Measurements from ENCODE around the gene GRID2IP.
A peak's percentile ranks its signal among the peaks of the same experiment; 100 is the strongest.
"Not testable (repeated sequence)": the region's sequence is repeated elsewhere in the genome, so short reads cannot be mapped to it uniquely, and the experiment has no call there.

Gene GRID2IP

DNA sequence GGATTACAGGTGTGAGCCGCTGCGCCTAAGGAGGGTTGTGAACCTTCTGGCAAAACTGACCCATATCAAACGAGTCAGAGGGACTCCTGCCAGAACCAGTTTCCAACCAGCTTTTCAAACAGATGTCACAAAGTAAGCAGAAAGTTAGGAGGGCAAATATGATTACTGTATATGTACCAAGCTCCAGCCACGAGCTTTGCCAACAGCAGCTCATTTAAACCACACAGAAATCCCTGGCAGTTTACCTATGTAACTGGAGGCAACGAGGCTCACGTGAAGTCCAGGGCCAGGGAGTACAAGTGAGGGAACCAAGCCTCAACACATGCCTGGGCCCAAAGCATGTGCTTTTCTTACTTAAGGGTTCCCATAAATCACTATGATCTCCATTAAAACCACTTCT, 91.0 kb downstream of the GRID2IP start:
- TF ChIP-seq, protein P1, sequence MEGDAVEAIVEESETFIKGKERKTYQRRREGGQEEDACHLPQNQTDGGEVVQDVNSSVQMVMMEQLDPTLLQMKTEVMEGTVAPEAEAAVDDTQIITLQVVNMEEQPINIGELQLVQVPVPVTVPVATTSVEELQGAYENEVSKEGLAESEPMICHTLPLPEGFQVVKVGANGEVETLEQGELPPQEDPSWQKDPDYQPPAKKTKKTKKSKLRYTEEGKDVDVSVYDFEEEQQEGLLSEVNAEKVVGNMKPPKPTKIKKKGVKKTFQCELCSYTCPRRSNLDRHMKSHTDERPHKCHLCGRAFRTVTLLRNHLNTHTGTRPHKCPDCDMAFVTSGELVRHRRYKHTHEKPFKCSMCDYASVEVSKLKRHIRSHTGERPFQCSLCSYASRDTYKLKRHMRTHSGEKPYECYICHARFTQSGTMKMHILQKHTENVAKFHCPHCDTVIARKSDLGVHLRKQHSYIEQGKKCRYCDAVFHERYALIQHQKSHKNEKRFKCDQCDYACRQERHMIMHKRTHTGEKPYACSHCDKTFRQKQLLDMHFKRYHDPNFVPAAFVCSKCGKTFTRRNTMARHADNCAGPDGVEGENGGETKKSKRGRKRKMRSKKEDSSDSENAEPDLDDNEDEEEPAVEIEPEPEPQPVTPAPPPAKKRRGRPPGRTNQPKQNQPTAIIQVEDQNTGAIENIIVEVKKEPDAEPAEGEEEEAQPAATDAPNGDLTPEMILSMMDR (IDR thresholded peaks at IDR 0.05; ENCODE audit: low read length, missing control alignments) = no peak
- no peak overlapping the region for H3K4me3 ChIP-seq (replicated peaks; ENCODE audit: low read depth, low read length)
- no peak for DNase-seq (ENCODE audit: low read depth)

DNA sequence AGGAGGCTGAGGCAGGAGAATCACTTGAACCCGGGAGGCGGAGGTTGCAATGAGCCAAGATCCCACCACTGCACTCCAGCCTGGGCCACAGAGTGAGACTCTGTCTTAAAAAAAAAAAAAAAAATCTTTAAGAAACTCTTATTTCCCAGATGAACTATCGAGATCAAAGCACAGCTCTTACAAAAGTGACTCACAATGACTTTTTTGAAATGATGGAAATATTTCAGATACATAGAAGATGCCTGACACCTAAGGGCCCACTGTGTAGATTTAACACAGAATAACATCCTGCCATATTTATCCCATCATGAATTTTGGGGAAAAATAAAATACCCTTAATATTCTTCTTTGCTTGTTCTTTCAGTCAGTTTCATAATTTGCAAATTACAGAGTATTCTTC, 92.6 kb downstream of the GRID2IP start:
- not testable (repeated sequence) for DNase-seq (ENCODE audit: low read depth); H3K4me3 ChIP-seq (replicated peaks; ENCODE audit: low read depth, low read length)

DNA sequence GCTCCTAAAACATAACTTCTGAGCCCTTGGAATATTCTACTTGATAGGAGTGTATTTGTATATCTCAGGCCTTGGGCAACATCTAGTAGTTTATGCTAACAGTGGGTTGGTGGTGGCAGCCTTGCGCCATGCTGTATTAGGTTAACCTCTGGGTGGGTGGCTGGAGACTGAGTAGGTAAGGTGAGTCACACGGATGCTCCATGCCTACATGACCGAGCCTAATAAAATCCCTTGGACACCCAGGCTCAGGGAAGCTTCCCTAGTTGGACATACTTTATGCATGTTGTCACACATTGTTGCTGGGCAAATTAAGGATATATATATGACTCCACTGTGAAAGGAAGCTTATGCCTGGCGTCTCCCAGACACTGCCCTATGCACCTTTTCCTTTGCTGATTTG, 97.5 kb downstream of the GRID2IP start:
- no peak overlapping the region for H3K4me3 ChIP-seq (replicated peaks; ENCODE audit: low read depth, low read length)
- TF ChIP-seq, protein P1 (IDR thresholded peaks at IDR 0.05; ENCODE audit: low read length, missing control alignments) = no peak
- DNase-seq (ENCODE audit: low read depth) = peak; percentile 52

DNA sequence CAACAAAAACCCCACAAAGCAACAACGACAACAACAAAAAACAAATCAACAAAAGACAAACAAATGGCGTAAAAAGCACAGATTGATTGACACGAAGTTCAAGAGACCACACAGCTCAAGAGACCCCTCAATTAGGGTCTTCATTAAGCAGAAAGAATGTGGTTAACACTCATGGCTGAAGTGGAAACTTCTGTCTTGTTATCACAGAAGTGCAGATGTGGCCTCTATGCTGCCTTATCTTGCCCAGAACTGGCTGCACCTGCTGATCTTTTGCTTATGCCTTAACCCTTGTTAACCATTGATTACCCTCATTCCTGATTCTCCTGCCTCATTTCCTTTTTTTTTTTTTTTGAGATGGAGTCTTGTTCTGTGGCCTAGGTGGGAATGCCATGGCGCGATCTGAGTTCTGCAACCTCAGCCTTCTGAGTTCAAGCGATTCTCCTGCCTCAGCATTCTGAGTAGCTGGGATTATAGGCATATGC, 100.0 kb downstream of the GRID2IP start:
- DNase-seq (ENCODE audit: low read depth) = no peak
- H3K4me3 ChIP-seq (replicated peaks; ENCODE audit: low read depth, low read length) = no peak overlapping the region
- TF ChIP-seq, protein P1 (IDR thresholded peaks at IDR 0.05; ENCODE audit: low read length, missing control alignments) = no peak

DNA sequence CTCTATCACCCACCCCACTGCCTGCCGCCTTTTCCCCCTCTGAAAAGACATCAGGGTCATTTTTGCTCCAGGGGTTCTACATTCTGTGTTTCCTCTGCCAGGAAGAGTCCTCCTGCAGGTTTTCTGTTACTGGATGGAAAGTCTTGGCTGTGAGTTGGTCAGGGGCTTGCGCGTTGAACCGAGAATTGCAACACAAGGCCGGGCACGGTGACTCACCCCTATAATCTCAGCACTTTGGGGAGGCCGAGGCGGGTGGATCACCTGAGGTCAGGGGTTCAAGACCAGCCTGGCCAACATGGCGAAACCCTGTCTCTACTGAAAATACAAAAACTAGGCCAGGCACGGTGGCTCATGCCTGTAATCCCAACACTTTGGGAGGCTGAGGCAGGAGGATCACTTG, 100.7 kb downstream of the GRID2IP start:
- H3K4me3 ChIP-seq (replicated peaks; ENCODE audit: low read depth, low read length); DNase-seq (ENCODE audit: low read depth): not testable (repeated sequence)

DNA sequence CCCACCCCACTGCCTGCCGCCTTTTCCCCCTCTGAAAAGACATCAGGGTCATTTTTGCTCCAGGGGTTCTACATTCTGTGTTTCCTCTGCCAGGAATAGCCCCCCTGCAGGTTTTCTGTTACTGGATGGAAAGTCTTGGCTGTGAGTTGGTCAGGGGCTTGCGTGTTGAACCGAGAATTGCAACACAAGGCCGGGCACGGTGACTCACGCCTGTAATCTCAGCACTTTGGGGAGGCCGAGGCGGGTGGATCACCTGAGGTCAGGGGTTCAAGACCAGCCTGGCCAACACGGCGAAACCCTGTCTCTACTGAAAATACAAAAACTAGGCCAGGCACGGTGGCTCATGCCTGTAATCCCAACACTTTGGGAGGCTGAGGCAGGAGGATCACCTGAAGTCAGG, 101.4 kb downstream of the GRID2IP start:
- not testable (repeated sequence) for H3K4me3 ChIP-seq (replicated peaks; ENCODE audit: low read depth, low read length)
- peak; percentile 33 for DNase-seq (ENCODE audit: low read depth)

DNA sequence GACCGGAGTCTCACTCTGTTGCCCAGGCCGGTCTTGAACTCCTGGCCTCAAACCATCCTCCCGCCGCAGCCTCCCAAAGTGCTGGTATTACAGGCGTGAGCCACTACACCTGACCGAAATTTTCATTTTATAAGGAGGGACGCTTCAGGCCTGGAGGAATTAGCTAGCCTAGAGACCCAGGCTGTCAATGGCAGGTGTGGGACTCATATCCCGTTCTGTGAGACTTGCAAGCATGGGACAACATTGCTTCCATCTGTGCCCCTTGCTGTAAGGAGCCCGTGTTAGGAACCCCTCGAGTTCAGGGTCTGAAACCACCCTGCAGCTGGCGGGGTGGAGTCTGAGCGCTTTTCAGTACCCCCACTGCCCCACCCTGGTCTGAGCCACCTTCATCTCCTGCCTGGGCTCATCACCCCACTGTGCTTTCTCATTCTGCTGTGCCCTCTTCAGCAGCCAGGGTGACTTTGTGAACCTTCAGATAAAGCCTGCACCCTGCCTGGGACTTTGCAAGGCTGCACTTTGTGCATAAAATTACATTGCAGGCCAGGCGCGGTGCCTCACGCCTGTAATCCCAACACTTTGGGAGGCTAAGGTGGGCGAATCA, 102.2 kb downstream of the GRID2IP start:
- no peak for DNase-seq (ENCODE audit: low read depth)
- no peak overlapping the region for H3K4me3 ChIP-seq (replicated peaks; ENCODE audit: low read depth, low read length)
- TF ChIP-seq, protein P1 (IDR thresholded peaks at IDR 0.05; ENCODE audit: low read length, missing control alignments) = no peak

DNA sequence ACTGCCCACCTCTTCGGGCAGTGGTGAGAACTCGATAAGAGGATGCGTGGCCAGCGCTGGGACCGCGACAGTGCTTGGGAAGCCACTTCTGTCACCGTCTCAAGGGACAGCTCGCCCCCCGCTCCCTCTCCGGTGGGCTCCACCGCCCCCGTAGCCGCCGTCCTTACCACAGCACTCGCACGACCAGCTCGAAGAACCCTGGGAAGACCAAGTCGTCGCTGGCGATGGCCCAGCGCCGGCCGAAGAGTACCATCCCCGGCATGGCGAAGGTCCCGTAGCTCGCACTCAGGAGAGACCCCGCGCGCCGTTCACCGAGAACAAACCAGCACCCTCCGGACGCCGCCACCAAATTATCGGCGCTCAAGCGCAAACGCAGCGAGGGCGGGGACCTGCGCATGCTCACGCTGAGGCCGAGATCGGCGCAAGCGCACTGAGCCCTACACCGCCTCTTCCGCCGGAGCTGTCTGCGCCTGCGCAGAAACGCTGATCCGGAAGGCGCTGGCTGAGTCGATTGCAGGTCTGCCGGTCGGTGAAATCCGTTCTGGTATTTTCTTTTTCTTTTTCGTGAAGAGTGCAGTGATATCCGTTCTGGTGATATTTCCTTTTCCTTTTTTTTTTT, 103.6 kb downstream of the GRID2IP start, which contains the start of gene DAGLB:
Gene DAGLB, minus strand, starts transcription at position 374 of the 619 bp plus-strand sequence. Its CDS starts 112 bp downstream, at position 262.
- DNase-seq (ENCODE audit: low read depth) = peak; percentile 94
- peak within 1 kb of the TSS; percentile 97 for H3K4me3 ChIP-seq (replicated peaks; ENCODE audit: low read depth, low read length)
- TF ChIP-seq, protein P1 (IDR thresholded peaks at IDR 0.05; ENCODE audit: low read length, missing control alignments) = no peak
